Astrocyte (in vitro differentiated cells and primary cell): ENCODE data around the gene SESN3. TPM values are rescaled to one million over a fixed set of nuclear protein-coding genes. Genes with fewer than 3 reads are reported as not detected.
A peak's percentile ranks its signal among the peaks of the same experiment; 100 is the strongest.

ENCODE experiments used
- DNase-seq: peaks from one replicate; pipeline ENCODE4 v3.0.0-alpha.2; 2010; ENCODE audit warnings: low read depth
- FAIRE-seq: peaks from 2 replicates; lab custom pipeline; 2011; peaks lifted over from hg19 to GRCh38; lab: Jason Lieb, UNC
- H2AFZ ChIP-seq: 2 replicates; pipeline ENCODE4 v1.6.0; 2012; ENCODE audit warnings: low read depth, low read length, inconsistent platforms
- H3K27ac ChIP-seq: 2 replicates; pipeline ENCODE4 v1.5.1; 2011; ENCODE audit warnings: low read depth, low read length, inconsistent platforms
- H3K27me3 ChIP-seq: 2 replicates; pipeline ENCODE4 v1.6.0; 2011; ENCODE audit warnings: low read length, inconsistent platforms; ENCODE audit not compliant: insufficient read depth
- H3K36me3 ChIP-seq: 2 replicates; pipeline ENCODE4 v1.5.1; 2011; ENCODE audit warnings: low read length, inconsistent platforms; ENCODE audit not compliant: insufficient read depth
- H3K4me1 ChIP-seq: 2 replicates; pipeline ENCODE4 v1.5.1; 2011; ENCODE audit warnings: low read length, inconsistent platforms; ENCODE audit not compliant: insufficient read depth
- H3K4me2 ChIP-seq: 2 replicates; pipeline ENCODE4 v1.6.0; 2012; ENCODE audit warnings: low read length, inconsistent platforms
- H3K4me3 ChIP-seq: 2 replicates; pipeline ENCODE4 v1.5.1; 2011; ENCODE audit warnings: low read depth, mild to moderate bottlenecking, low read length, inconsistent platforms; ENCODE audit not compliant: insufficient read depth
- H3K79me2 ChIP-seq: 2 replicates; pipeline ENCODE4 v1.6.0; 2012; ENCODE audit warnings: mild to moderate bottlenecking, low read length, inconsistent platforms; ENCODE audit not compliant: insufficient read depth
- H3K9ac ChIP-seq: 2 replicates; pipeline ENCODE4 v1.6.0; 2012; ENCODE audit warnings: mild to moderate bottlenecking, low read length, inconsistent platforms
- H3K9me3 ChIP-seq: 2 replicates; pipeline ENCODE4 v1.5.1; 2012; ENCODE audit warnings: low read depth, mild to moderate bottlenecking, low read length, inconsistent platforms; ENCODE audit not compliant: insufficient read depth
- H4K20me1 ChIP-seq: 2 replicates; pipeline ENCODE4 v1.6.0; 2012; ENCODE audit warnings: low read length, inconsistent platforms; ENCODE audit not compliant: insufficient read depth
- H3K27ac Mint-ChIP-seq: one replicate; pipeline ENCODE4 v1.8.0; 2021; ENCODE audit warnings: mild to moderate bottlenecking, mixed read lengths; ENCODE audit not compliant: unreplicated experiment
- H3K27me3 Mint-ChIP-seq: one replicate; pipeline ENCODE4 v1.8.0; 2021; ENCODE audit warnings: low read depth, mixed read lengths; ENCODE audit not compliant: unreplicated experiment
- H3K36me3 Mint-ChIP-seq: one replicate; pipeline ENCODE4 v1.8.0; 2021; ENCODE audit warnings: low read depth, mixed read lengths; ENCODE audit not compliant: unreplicated experiment
- H3K4me1 Mint-ChIP-seq: one replicate; pipeline ENCODE4 v1.8.0; 2021; ENCODE audit warnings: low read depth, mixed read lengths; ENCODE audit not compliant: unreplicated experiment
- H3K4me3 Mint-ChIP-seq: one replicate; pipeline ENCODE4 v1.8.0; 2021; ENCODE audit warnings: mild to moderate bottlenecking, moderate library complexity, mixed read lengths; ENCODE audit not compliant: unreplicated experiment
- H3K9me3 Mint-ChIP-seq: one replicate; pipeline ENCODE4 v1.8.0; 2021; ENCODE audit warnings: mild to moderate bottlenecking, mixed read lengths; ENCODE audit not compliant: unreplicated experiment
- EZH2 ChIP-seq: IDR thresholded peaks from 2 replicates; pipeline ENCODE4 v1.6.1; 2012; ENCODE audit warnings: mild to moderate bottlenecking, low read length, inconsistent platforms; ENCODE audit not compliant: insufficient read depth
- total RNA-seq: library from RNA; stranded (reverse); gene quantifications from 2 replicates; pipeline ENCODE4 v1.2.1, GENCODE V29; 2021
- TF ChIP-seq, protein P1 (sequence below): IDR thresholded peaks from 2 replicates; pipeline ENCODE4 v1.5.1; 2011; ENCODE audit warnings: low read depth, mild to moderate bottlenecking, inconsistent platforms, low read length, moderate library complexity; ENCODE audit not compliant: insufficient read depth

The SESN3 gene
- total RNA-seq, 1 donor from 2014 or later, result 98.1 TPM

DNA sequence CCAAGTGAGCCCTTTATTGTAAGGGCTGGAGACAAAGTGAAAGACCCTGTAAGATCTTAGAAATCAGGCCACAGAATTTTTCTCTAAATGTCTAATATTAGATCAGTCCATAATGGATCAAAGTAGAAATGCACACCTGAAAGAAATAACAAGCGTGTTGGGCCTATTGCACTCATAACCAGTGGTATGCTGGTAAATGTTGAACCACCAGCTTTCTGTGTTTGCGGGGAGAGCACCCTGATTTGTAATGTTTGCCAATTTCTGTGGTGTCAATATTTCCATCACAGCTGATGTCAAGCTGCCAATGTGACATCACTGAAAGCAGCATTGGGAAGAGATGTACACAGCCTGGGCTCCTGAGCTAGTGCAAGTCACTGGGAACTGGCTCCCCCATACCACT, 95.1 kb downstream of the SESN3 start:
- FAIRE-seq (no peak), DNase-seq (no peak)
- H4K20me1 ChIP-seq, result no peaks in the 10 kb centered on the region
- H3K27me3 Mint-ChIP-seq, result no peaks in the 10 kb centered on the region
- H2AFZ ChIP-seq, result no peak overlapping the region
- H3K4me1 Mint-ChIP-seq, result peaks cover 15% of the 10 kb centered on the region
- no peaks in the 10 kb centered on the region for H3K9me3 ChIP-seq
- TF ChIP-seq, protein P1, sequence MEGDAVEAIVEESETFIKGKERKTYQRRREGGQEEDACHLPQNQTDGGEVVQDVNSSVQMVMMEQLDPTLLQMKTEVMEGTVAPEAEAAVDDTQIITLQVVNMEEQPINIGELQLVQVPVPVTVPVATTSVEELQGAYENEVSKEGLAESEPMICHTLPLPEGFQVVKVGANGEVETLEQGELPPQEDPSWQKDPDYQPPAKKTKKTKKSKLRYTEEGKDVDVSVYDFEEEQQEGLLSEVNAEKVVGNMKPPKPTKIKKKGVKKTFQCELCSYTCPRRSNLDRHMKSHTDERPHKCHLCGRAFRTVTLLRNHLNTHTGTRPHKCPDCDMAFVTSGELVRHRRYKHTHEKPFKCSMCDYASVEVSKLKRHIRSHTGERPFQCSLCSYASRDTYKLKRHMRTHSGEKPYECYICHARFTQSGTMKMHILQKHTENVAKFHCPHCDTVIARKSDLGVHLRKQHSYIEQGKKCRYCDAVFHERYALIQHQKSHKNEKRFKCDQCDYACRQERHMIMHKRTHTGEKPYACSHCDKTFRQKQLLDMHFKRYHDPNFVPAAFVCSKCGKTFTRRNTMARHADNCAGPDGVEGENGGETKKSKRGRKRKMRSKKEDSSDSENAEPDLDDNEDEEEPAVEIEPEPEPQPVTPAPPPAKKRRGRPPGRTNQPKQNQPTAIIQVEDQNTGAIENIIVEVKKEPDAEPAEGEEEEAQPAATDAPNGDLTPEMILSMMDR, result no peak
- TF ChIP-seq EZH2, result no peak
- H3K4me1 ChIP-seq, result peaks cover 11% of the 10 kb centered on the region
- H3K9me3 Mint-ChIP-seq, result no peaks in the 10 kb centered on the region
- H3K4me2 ChIP-seq, result no peak overlapping the region
- no peaks in the 10 kb centered on the region for H3K36me3 ChIP-seq
- H3K4me3 Mint-ChIP-seq, result no peak overlapping the region
- no peaks in the 10 kb centered on the region for H3K79me2 ChIP-seq
- H3K27ac Mint-ChIP-seq, result no peak overlapping the region
- H3K9ac ChIP-seq, result no peak overlapping the region
- H3K27me3 ChIP-seq, result no peaks in the 10 kb centered on the region
- H3K36me3 Mint-ChIP-seq, result peaks cover 6% of the 10 kb centered on the region
- no peak overlapping the region for H3K27ac ChIP-seq
- H3K4me3 ChIP-seq, result no peak overlapping the region

DNA sequence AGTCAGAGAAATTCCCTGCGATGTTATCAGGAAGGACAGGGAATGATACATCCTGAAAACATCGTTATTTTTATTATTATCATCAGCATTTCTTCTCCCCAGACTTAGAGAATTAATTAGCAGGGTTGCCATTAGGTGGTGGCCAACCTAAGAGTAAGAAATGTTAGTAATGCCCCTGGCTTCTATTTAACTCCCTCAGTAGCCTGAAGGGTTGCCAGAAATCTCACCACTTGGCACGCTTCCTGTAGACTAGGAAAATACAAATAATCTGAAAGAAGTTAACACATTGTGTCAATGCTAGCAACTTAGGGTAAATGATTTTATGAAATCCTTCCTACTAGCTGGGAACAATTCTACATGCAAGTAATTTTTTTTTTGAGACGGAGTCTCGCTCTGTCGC, 95.8 kb downstream of the SESN3 start:
- no peaks in the 10 kb centered on the region for H4K20me1 ChIP-seq
- no peak overlapping the region for H3K27ac ChIP-seq
- H3K9me3 ChIP-seq, result no peaks in the 10 kb centered on the region
- H3K36me3 ChIP-seq, result no peaks in the 10 kb centered on the region
- TF ChIP-seq, protein P1, result no peak
- TF ChIP-seq EZH2, result no peak
- Mint-ChIP-seq H3K27me3 (no peaks in the 10 kb centered on the region), H3K4me1 (peaks cover 14% of the 10 kb centered on the region), H3K36me3 (peaks cover 6% of the 10 kb centered on the region), H3K9me3 (no peaks in the 10 kb centered on the region), H3K27ac (peak overlapping the region; percentile 86), H3K4me3 (no peak overlapping the region)
- no peak overlapping the region for H3K4me3 ChIP-seq
- no peak overlapping the region for H3K9ac ChIP-seq
- DNase-seq (no peak), FAIRE-seq (no peak)
- no peak overlapping the region for H2AFZ ChIP-seq
- H3K4me1 ChIP-seq, result peaks cover 11% of the 10 kb centered on the region
- peak overlapping the region; percentile 65 for H3K4me2 ChIP-seq
- no peaks in the 10 kb centered on the region for H3K27me3 ChIP-seq
- H3K79me2 ChIP-seq, result no peaks in the 10 kb centered on the region

DNA sequence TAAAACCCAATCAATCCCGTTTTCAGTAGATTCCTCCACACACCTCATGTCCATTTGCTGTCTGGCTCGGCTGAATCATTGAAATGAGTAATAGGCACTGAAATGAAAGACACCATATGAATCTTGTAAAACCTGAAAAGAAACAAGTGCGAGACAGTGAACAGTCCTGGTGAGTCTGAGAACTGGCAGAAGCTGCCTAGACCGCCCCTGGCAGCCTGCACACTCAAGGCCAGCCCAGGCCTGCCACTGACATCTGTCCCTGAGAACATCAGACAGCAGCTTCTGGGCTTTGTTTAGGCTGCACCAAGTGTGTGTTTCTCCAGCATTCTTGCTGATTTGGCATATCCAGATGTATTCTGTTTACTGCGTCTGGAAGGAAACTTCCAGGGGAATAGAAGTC, 96.5 kb downstream of the SESN3 start:
- Mint-ChIP-seq H3K4me1 (peaks cover 14% of the 10 kb centered on the region), H3K36me3 (peaks cover 8% of the 10 kb centered on the region), H3K9me3 (no peaks in the 10 kb centered on the region), H3K4me3 (no peak overlapping the region), H3K27me3 (no peaks in the 10 kb centered on the region), H3K27ac (peak overlapping the region; percentile 86)
- Histone ChIP-seq H3K79me2 (no peaks in the 10 kb centered on the region), H3K4me2 (peak overlapping the region; percentile 65), H3K27me3 (no peaks in the 10 kb centered on the region), H2AFZ (no peak overlapping the region), H3K9me3 (no peaks in the 10 kb centered on the region), H3K36me3 (no peaks in the 10 kb centered on the region), H3K27ac (peak overlapping the region; percentile 44), H4K20me1 (no peaks in the 10 kb centered on the region), H3K4me1 (peaks cover 11% of the 10 kb centered on the region), H3K4me3 (no peak overlapping the region), H3K9ac (peak overlapping the region; percentile 18)
- FAIRE-seq (no peak), DNase-seq (peak; percentile 80)
- TF ChIP-seq, protein P1, result no peak
- TF ChIP-seq EZH2, result no peak
